MM.1S (cell line): Measurements from ENCODE around the gene PDGFD.

Experiments
- CTCF ChIP-seq: fragments of 300-600 bp; sonication (generic); IDR thresholded peaks from 2 replicates; pipeline ENCODE4 v1.5.1; 2016; ENCODE audit warnings: antibody characterized with exemption, low read length, mixed read lengths
- EZH2 ChIP-seq: fragments of 300-600 bp; sonication (generic); optimal IDR thresholded peaks from 2 replicates; pipeline ENCODE3; 2017; ENCODE audit warnings: low read depth, mild to moderate bottlenecking, antibody characterized with exemption, low read length, mixed read lengths
- EZH2phosphoT487 ChIP-seq: fragments of 300-600 bp; sonication (generic); IDR thresholded peaks from 2 replicates; pipeline ENCODE4 v1.6.1; 2018; ENCODE audit warnings: antibody characterized with exemption, low read length

- TF ChIP-seq CTCF: no peak
- no peak for TF ChIP-seq EZH2phosphoT487
- no peak for TF ChIP-seq EZH2
Observed at GRCh38 chr11:103972013-103972412, 191.9 kb downstream of the PDGFD start.
